GM23338 (cell line): ENCODE measurements around the gene PDE4D. TPM values are rescaled to one million over a fixed set of nuclear protein-coding genes. Genes with fewer than 3 reads are reported as not detected.

Experiments
- ATAC-seq: fragments of 200-7000 bp; cut with Tn5 transposase; 3 replicates; pipeline ENCODE4 v1.9.1; 2020
- DNase-seq: peaks from one replicate; pipeline ENCODE4 v3.0.0-alpha.2; 2015; ENCODE audit warnings: low spot score
- H2AFZ ChIP-seq: fragments of 200-600 bp; sonication (generic); 2 replicates; pipeline ENCODE4 v1.8.0; 2016; ENCODE audit warnings: antibody characterized with exemption, mild to moderate bottlenecking, moderate library complexity
- H3F3A ChIP-seq: fragments of 200-600 bp; sonication (generic); replicated peaks from 2 replicates; pipeline ENCODE4 v1.8.0; 2017; ENCODE audit warnings: antibody characterized with exemption, mixed run types, low read depth
- H3K27ac ChIP-seq: fragments of 200-600 bp; sonication (generic); 2 replicates; pipeline ENCODE4 v1.6.1; 2016; ENCODE audit warnings: low read depth
- H3K27me3 ChIP-seq: fragments of 200-600 bp; sonication (generic); 2 replicates; pipeline ENCODE4 v1.8.0; 2016; ENCODE audit warnings: mild to moderate bottlenecking, mixed run types, moderate library complexity; ENCODE audit not compliant: insufficient read depth
- H3K36me3 ChIP-seq: fragments of 200-600 bp; sonication (generic); 2 replicates; pipeline ENCODE4 v1.8.0; 2016; ENCODE audit warnings: mild to moderate bottlenecking; ENCODE audit not compliant: insufficient read depth
- H3K4me1 ChIP-seq: fragments of 200-600 bp; sonication (generic); 2 replicates; pipeline ENCODE4 v1.8.0; 2016; ENCODE audit warnings: mild to moderate bottlenecking, moderate library complexity; ENCODE audit not compliant: insufficient read depth
- H3K4me2 ChIP-seq: fragments of 200-600 bp; sonication (generic); 2 replicates; pipeline ENCODE4 v1.7.1; 2017; ENCODE audit warnings: mixed run types
- H3K4me3 ChIP-seq: fragments of 200-600 bp; sonication (generic); 2 replicates; pipeline ENCODE4 v1.6.1; 2016; ENCODE audit warnings: mixed run types
- H3K79me2 ChIP-seq: fragments of 200-600 bp; sonication (generic); replicated peaks from 2 replicates; pipeline ENCODE4 v1.8.0; 2017; ENCODE audit warnings: mild to moderate bottlenecking; ENCODE audit not compliant: insufficient read depth
- H3K9me2 ChIP-seq: fragments of 200-600 bp; sonication (generic); 2 replicates; pipeline ENCODE4 v1.8.0; 2017; ENCODE audit not compliant: insufficient read depth
- H4K20me1 ChIP-seq: fragments of 200-600 bp; sonication (generic); replicated peaks from 2 replicates; pipeline ENCODE4 v1.8.0; 2017; ENCODE audit warnings: mild to moderate bottlenecking; ENCODE audit not compliant: insufficient read depth
- H3K27ac Mint-ChIP-seq: 2 replicates; pipeline ENCODE4 v1.8.0; 2020; ENCODE audit warnings: inconsistent platforms, mild to moderate bottlenecking, moderate library complexity, mixed read lengths
- H3K27me3 Mint-ChIP-seq: 3 replicates; pipeline ENCODE4 v1.8.0; 2022; ENCODE audit warnings: low read depth, mild to moderate bottlenecking, moderate library complexity, mixed read lengths, inconsistent platforms; ENCODE audit not compliant: insufficient read depth, poor library complexity
- H3K36me3 Mint-ChIP-seq: 3 replicates; pipeline ENCODE4 v1.8.0; 2021; ENCODE audit warnings: low read depth, mild to moderate bottlenecking, inconsistent platforms, moderate library complexity, mixed read lengths
- H3K4me1 Mint-ChIP-seq: 3 replicates; pipeline ENCODE4 v1.8.0; 2020; ENCODE audit warnings: mild to moderate bottlenecking, inconsistent platforms, mixed read lengths
- H3K4me3 Mint-ChIP-seq: 3 replicates; pipeline ENCODE4 v1.8.0; 2021; ENCODE audit warnings: moderate library complexity, mild to moderate bottlenecking, inconsistent platforms, mixed read lengths
- H3K9me3 Mint-ChIP-seq: 3 replicates; pipeline ENCODE4 v1.8.0; 2020; ENCODE audit warnings: moderate library complexity, mild to moderate bottlenecking, inconsistent platforms, mixed read lengths
- CREB1 ChIP-seq: fragments of 250-450 bp; sonication (Bioruptor Pico); IDR thresholded peaks from 2 replicates; pipeline ENCODE4 v1.5.0; 2020; ENCODE audit warnings: low read depth, mild to moderate bottlenecking, moderate library complexity
- EZH2 ChIP-seq: fragments of 200-600 bp; sonication (generic); IDR thresholded peaks from one replicate; pipeline ENCODE4 v1.8.0; 2017; ENCODE audit warnings: antibody characterized with exemption, mild to moderate bottlenecking, low read depth; ENCODE audit not compliant: unreplicated experiment
- EZH2phosphoT487 ChIP-seq: fragments of 200-600 bp; sonication (generic); IDR thresholded peaks from one replicate; pipeline ENCODE4 v1.8.1; 2018; ENCODE audit warnings: antibody characterized with exemption; ENCODE audit not compliant: unreplicated experiment
- JUNB ChIP-seq: IDR thresholded peaks from one replicate; pipeline ENCODE4 v1.6.1; 2016; ENCODE audit warnings: antibody characterized with exemption; ENCODE audit not compliant: unreplicated experiment
- POLR2AphosphoS5 ChIP-seq: IDR thresholded peaks from 2 replicates; pipeline ENCODE4 v1.6.1; 2016; ENCODE audit warnings: antibody characterized with exemption, low read depth
- STAT1 ChIP-seq: IDR thresholded peaks from one replicate; pipeline ENCODE4 v1.6.1; 2016; ENCODE audit warnings: antibody characterized with exemption; ENCODE audit not compliant: unreplicated experiment
- ZNF114 ChIP-seq: fragments of 250-450 bp; sonication (Bioruptor Pico); IDR thresholded peaks from 2 replicates; pipeline ENCODE4 v1.5.0; 2020; ENCODE audit warnings: mild to moderate bottlenecking, moderate library complexity
- ZNF331 ChIP-seq: fragments of 250-450 bp; sonication (Bioruptor Pico); IDR thresholded peaks from 2 replicates; pipeline ENCODE4 v1.5.0; 2020; ENCODE audit warnings: low read depth, mild to moderate bottlenecking, moderate library complexity
- ZNF462 ChIP-seq: fragments of 250-450 bp; sonication (Bioruptor Pico); IDR thresholded peaks from 2 replicates; pipeline ENCODE4 v1.5.0; 2020; ENCODE audit warnings: mild to moderate bottlenecking, moderate library complexity
- polyA plus RNA-seq: library from polyadenylated mRNA; unstranded; fragments of >200 nt; fragmentation: Nextera tagmentation; extraction: Ambion mirVana; gene quantifications from 2 replicates; pipeline ENCODE4 v1.2.1, GENCODE V29; 2016
- total RNA-seq: library from RNA; depleted of rRNA; stranded (reverse); fragments of >200 nt; shearing (Covaris generic); gene quantifications from 2 replicates; pipeline ENCODE4 v1.2.3, GENCODE V29; 2014
- TF ChIP-seq, protein P1 (sequence below): IDR thresholded peaks from one replicate; pipeline ENCODE4 v1.6.1; 2018; ENCODE audit warnings: antibody characterized with exemption; ENCODE audit not compliant: unreplicated experiment

Gene PDE4D
- total and polyA plus RNA-seq, 2 experiments from 2014 or later: 2.1 to 4.7 TPM

- H3K27ac ChIP-seq: no peak overlapping the region
- no peak overlapping the region for H3K27ac Mint-ChIP-seq
- peaks cover 11% of the 10 kb centered on the region; the same call in 1 of the 2 replicates for H3K9me2 ChIP-seq
- no peak for DNase-seq
- no peaks in the 10 kb centered on the region; the same call in 2 of the 3 replicates for H3K4me1 Mint-ChIP-seq
- 0 out of 2 replicates have a peak, but pooled peaks cover 4% of the 10 kb centered on the region for H3K36me3 ChIP-seq
- no peak overlapping the region for H2AFZ ChIP-seq
- peaks cover 9% of the 10 kb centered on the region for H3K36me3 Mint-ChIP-seq
- no peaks in the 10 kb centered on the region for H3F3A ChIP-seq
- no peak for TF ChIP-seq EZH2phosphoT487
- no peak for TF ChIP-seq ZNF331 (CRISPR knock-in tag)
- TF ChIP-seq JUNB: no peak
- TF ChIP-seq CREB1 (CRISPR knock-in tag): no peak
- TF ChIP-seq ZNF114: no peak
- no peak for TF ChIP-seq POLR2AphosphoS5
- TF ChIP-seq EZH2: no peak
- TF ChIP-seq STAT1: no peak
- TF ChIP-seq, protein P1, sequence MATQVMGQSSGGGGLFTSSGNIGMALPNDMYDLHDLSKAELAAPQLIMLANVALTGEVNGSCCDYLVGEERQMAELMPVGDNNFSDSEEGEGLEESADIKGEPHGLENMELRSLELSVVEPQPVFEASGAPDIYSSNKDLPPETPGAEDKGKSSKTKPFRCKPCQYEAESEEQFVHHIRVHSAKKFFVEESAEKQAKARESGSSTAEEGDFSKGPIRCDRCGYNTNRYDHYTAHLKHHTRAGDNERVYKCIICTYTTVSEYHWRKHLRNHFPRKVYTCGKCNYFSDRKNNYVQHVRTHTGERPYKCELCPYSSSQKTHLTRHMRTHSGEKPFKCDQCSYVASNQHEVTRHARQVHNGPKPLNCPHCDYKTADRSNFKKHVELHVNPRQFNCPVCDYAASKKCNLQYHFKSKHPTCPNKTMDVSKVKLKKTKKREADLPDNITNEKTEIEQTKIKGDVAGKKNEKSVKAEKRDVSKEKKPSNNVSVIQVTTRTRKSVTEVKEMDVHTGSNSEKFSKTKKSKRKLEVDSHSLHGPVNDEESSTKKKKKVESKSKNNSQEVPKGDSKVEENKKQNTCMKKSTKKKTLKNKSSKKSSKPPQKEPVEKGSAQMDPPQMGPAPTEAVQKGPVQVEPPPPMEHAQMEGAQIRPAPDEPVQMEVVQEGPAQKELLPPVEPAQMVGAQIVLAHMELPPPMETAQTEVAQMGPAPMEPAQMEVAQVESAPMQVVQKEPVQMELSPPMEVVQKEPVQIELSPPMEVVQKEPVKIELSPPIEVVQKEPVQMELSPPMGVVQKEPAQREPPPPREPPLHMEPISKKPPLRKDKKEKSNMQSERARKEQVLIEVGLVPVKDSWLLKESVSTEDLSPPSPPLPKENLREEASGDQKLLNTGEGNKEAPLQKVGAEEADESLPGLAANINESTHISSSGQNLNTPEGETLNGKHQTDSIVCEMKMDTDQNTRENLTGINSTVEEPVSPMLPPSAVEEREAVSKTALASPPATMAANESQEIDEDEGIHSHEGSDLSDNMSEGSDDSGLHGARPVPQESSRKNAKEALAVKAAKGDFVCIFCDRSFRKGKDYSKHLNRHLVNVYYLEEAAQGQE: no peak
- TF ChIP-seq ZNF462 (CRISPR knock-in tag): no peak
- ATAC-seq: no peak
- H3K4me2 ChIP-seq: no peak overlapping the region
- peaks cover 9% of the 10 kb centered on the region for H3K9me3 Mint-ChIP-seq
- H3K79me2 ChIP-seq: no peaks in the 10 kb centered on the region
- H3K27me3 ChIP-seq: no peaks in the 10 kb centered on the region
- no peaks in the 10 kb centered on the region for H3K27me3 Mint-ChIP-seq
- H3K4me3 ChIP-seq: no peak overlapping the region
- H3K4me1 ChIP-seq: no peaks in the 10 kb centered on the region
- no peaks in the 10 kb centered on the region for H4K20me1 ChIP-seq
- H3K4me3 Mint-ChIP-seq: no peak overlapping the region
Measured at GRCh38 chr5:59519338-59519737, 374.2 kb downstream of the PDE4D start.
